HG02798 (cell line): ENCODE data around the gene ACTC1.

Source experiments
- ATAC-seq: cut with Tn5 transposase; IDR thresholded peaks from one replicate; pipeline ENCODE4 v1.9.1; 2021; ENCODE audit warnings: mild to moderate bottlenecking; ENCODE audit not compliant: unreplicated experiment, poor library complexity

The ACTC1 gene

DNA sequence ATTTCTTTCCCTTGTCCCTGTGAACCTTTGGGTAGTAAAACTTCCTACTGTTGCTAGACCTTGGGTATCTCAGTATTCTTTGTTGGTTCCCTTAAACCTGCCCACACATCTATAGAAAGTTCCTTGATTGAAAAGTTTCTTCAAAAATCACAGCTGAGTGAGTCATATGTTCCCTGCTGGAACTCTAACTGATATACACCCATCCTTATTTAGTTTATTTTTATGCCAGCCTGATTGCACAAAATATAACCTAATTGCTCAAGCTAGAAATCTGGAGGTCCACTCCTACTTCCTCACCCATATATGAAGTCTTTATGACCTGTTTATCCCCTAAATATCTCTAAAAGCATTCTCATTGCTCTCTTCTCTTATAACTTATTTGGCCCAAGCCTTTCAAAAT, 26.8 kb downstream of the ACTC1 start:
- no peak for ATAC-seq

DNA sequence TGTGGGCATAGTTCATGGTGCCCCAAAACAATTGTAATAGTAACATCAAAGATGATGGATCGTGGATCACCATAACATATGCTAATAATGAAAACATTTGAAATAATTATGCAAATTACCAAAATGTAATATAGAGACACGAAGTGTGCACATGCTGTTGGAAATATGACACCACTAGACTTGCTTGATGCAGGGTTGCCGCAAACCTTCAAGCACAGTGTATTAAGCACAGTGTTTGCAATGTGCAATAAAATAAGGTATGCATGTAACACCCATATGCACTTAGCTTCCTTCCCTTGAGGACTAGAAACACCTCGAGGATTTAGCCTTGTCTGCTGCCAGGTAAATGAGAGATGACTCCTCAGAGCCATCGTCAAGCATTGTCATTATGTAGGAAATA, 29.6 kb downstream of the ACTC1 start:
- ATAC-seq, result no peak

DNA sequence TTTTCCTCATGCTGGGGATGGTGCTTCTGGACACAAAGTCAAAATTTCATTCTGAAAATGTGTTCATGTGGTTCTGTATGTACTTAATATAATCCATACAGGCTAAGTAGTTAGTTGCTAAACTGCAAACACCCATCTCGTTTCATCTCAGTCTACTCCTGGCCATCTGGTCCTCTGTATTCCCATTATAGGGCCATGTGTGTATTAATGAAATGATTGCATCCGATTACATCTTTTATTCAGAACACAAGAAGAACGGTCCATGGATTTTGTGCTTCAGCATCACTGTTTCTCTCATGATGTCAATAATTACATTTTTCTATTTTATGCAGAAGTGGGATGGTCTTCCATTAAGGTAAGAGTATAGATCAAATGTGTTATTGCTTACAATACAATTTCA, 34.4 kb downstream of the ACTC1 start:
- no peak for ATAC-seq

DNA sequence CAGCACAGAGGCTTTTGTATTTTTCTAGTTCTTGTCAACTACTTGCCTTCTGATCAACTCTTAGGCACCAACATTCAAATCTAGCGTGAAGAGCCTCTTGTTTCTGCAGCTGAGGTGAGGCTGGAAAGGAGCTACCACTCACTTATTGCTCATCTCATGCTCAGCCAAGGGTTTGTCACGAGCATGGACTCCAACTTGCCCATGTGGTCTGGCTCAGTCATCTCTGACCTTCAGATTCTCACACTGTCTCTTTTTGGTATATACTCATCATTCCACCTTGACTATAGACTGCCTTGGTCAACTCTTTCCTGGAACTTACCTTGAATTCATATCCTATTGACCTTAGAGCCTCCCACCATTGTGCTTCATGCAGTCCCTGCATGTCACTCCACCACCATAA, 35.4 kb downstream of the ACTC1 start:
- no peak for ATAC-seq

DNA sequence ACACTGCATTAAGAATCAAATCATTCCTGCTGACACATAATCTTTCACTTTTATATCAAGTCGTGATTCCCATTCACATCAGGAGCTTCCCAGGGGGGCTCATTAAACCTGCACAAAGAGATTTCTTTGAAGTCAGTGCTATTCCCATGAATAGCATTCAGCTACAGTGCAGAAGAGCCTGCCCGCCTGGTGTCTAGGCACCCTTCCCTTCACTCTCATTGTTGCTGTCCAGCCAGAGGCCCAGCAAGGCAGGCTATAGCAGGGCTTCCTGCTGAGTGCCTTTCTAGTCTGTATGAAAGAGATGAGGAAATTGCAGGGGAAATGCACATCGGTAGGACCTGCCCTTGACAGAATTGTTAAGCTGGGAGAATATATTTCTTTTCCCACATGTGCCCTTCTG, 36.0 kb downstream of the ACTC1 start:
- ATAC-seq, result no peak

DNA sequence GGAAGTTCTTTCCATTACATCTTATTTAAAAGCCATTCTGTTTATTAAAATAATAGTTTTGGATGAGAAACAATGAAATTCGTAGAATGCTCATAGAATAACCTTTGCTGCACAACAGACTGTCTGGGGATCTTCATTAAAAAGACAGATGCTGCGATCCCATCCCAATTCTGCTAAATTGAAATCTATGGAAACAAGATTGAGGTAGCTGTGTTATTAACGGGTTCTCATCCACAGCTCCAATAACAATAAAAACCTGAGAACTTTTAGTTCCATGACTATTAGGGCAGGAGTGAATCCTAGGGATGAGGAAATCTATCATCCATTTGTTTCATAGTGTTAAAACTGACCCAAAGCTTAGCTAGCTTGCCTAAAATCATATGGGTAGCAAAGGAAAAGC, 38.1 kb downstream of the ACTC1 start:
- ATAC-seq, result no peak

DNA sequence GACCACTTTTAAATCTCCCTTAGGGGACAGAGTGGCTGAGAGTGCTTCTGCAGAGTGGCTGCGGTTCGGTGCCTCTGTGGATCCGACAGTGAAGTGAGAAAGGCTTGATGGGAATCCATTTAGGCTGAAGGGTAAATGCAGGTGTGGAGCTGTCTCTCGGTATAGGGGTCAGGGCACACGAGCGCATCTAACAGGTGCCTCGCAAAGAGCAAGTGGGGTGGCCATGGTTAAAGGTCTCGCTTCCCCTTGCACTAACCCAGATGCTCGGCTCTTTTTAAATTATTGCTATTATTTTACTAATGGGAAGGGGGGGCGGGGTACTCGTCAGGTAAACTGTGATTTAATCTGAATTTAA, 40.0 kb downstream of the ACTC1 start:
- no peak for ATAC-seq

DNA sequence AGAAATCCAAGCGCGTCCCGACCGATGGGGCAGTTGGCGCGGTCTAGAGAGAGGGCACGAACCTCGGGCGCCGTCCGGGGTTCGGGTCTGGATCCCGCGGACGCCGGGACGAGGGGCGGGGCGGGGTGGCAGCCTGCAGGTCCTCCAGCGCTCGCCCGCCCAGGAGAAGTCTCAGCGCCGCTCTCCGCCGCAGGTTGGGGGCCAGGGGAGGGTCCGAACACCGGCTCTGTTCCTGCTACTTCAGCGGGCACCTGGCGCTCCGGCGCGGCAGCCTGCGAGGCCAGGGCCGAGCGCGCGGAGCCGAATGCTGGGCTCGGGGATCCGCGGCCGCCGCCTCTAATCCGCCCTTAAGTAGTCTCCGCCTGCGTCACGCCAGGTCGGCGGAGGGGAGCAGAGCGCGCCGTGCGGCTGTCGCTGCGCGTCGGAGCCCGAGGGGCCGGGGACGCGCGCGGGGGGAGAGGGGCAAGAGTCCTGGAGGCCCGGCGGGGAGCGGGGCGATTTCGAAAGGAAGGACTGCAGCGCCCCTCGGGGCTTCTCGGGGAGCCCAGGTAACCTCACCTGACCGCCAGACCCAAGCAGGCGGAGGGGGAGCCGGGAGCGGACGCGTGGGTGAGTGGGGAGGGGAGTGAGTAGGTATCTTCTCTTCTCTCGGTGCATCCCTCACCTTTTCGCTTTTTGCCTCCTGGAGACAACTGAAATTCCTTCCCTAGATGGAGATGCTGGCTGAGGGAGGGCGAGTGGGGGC, 40.5 kb downstream of the ACTC1 start, which contains the start of gene GJD2:
TSS of gene GJD2 (minus strand) at position 325 of the 745 bp plus-strand sequence. CDS start 510 bp downstream, outside the sequence.
- no peak for ATAC-seq

DNA sequence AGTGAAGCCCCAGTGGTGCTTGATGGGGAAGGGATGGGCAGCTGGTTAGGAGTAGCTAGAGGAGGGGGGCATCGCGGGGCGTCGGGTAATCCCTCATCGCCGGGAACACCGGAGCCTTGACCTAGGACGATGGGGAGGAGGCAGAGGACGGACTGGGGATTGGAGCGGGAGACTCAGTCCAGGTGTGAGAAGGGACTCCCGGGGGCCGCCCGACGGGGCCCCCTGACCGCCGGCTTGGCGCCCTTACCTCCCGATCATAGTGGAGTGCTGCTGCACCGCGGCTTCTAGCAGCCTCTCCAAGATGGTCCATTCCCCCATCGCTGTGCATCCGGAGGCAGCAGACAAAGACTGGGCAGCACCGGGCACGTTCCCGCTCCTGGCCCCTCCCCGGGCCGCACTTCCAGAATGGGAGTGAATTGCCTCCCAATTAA, 41.2 kb downstream of the ACTC1 start:
- ATAC-seq, result no peak

DNA sequence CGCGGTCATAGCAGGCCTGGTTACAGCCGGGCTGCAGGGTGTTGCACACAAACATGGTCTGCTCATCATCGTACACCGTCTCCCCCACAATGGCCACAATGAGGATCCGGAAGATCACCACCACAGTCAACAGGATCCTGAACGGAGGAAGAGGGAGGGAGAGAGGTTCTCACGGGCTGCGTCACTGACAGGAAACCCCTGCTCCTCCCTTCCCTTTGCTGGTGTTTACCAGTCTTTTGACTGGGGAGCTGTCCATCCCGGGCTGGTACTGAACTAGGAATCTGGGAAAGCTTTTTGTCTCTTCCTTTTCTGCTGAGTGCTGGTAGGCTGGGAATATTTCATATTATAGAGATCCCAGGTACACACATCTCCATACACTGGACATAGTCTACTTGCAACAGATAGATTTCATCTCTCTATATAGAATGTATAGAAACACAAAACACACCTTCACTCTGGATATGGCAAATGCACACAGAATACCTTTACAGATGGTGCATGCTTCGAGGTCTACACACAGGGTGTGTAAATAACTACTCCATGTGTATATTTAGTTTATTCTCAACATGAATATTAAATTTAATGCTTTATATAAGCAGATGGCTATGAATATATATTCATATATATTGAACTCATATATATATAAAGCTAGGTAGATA, 42.0 kb downstream of the ACTC1 start:
- ATAC-seq, result no peak

DNA sequence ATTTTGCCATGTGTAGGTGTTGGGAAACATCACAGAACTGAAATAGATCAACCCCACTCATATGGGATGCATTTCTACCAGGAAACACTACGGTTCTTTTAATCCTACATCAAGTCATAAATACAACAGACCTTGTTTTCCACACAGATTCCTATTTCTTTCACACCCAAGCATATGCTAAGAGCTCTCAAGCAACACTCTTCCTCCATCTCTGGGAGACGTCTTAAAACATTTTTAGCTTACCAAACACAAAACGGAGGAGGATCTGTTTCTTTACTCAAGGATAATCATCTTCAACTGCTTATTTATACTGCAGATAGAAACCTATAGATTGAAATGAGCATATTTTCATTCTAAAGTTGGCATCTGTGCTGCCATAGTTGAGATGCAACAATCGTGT, 45.7 kb downstream of the ACTC1 start:
- no peak for ATAC-seq
